HepG2 (cell line): Measurements from ENCODE around the gene DLG5. TPM values are rescaled to one million over a fixed set of nuclear protein-coding genes. Genes with fewer than 3 reads are reported as not detected.

Experiments
- HIVEP1 ChIP-seq: sonication (generic); formaldehyde crosslinking; IDR thresholded peaks from 2 replicates; pipeline ENCODE4 v1.4.0; 2020; ENCODE audit warnings: mild to moderate bottlenecking, missing genetic modification reagents
- HNRNPH1 ChIP-seq: fragments of 200-400 bp; formaldehyde crosslinking; optimal IDR thresholded peaks from 2 replicates; pipeline ENCODE3; 2017; ENCODE audit warnings: mild to moderate bottlenecking, low read depth, low read length
- IRX3 ChIP-seq: sonication (generic); formaldehyde crosslinking; IDR thresholded peaks from 2 replicates; pipeline ENCODE4 v1.8.1; 2023; ENCODE audit warnings: mild to moderate bottlenecking, low read depth, missing genetic modification reagents, borderline replicate concordance
- MAFG ChIP-seq: sonication (generic); formaldehyde crosslinking; IDR thresholded peaks from 2 replicates; pipeline ENCODE4 v1.5.1; 2020; ENCODE audit warnings: mild to moderate bottlenecking, missing genetic modification reagents
- MEF2D ChIP-seq: sonication (generic); formaldehyde crosslinking; IDR thresholded peaks from 2 replicates; pipeline ENCODE4 v1.5.1; 2020; ENCODE audit warnings: mild to moderate bottlenecking, missing genetic modification reagents
- MLLT10 ChIP-seq: sonication (generic); formaldehyde crosslinking; IDR thresholded peaks from 2 replicates; pipeline ENCODE4 v1.4.0; 2020; ENCODE audit warnings: missing genetic modification reagents
- RAD21 ChIP-seq: fragments of 450-650 bp; formaldehyde crosslinking; IDR thresholded peaks from 2 replicates; pipeline ENCODE4 v1.5.0; 2020; ENCODE audit warnings: mild to moderate bottlenecking
- REL ChIP-seq: sonication (generic); formaldehyde crosslinking; conservative IDR thresholded peaks from 2 replicates; pipeline ENCODE4 v1.8.0; 2022; ENCODE audit warnings: mild to moderate bottlenecking, missing genetic modification reagents, moderate library complexity
- ZBTB1 ChIP-seq: sonication (generic); formaldehyde crosslinking; IDR thresholded peaks from 2 replicates; pipeline ENCODE4 v1.4.0; 2020; ENCODE audit warnings: missing genetic modification reagents, borderline replicate concordance
- ZBTB20 ChIP-seq: sonication (generic); formaldehyde crosslinking; IDR thresholded peaks from 2 replicates; pipeline ENCODE4 v1.8.1; 2023; ENCODE audit warnings: missing genetic modification reagents, low read depth, mild to moderate bottlenecking, borderline replicate concordance
- ZNF354B ChIP-seq: sonication (generic); formaldehyde crosslinking; IDR thresholded peaks from 2 replicates; pipeline ENCODE4 v1.8.0; 2022; ENCODE audit warnings: mild to moderate bottlenecking, missing genetic modification reagents
- ZNF572 ChIP-seq: sonication (generic); formaldehyde crosslinking; IDR thresholded peaks from 2 replicates; pipeline ENCODE4 v1.5.1; 2020; ENCODE audit warnings: mild to moderate bottlenecking, missing genetic modification reagents
- ZNF709 ChIP-seq: sonication (generic); formaldehyde crosslinking; IDR thresholded peaks from 2 replicates; pipeline ENCODE4 v1.5.0; 2020; ENCODE audit warnings: mild to moderate bottlenecking, missing genetic modification reagents
- ZNF720 ChIP-seq: sonication (generic); formaldehyde crosslinking; IDR thresholded peaks from 2 replicates; pipeline ENCODE4 v1.4.0; 2020; ENCODE audit warnings: missing genetic modification reagents
- ZSCAN29 ChIP-seq: sonication (generic); formaldehyde crosslinking; conservative IDR thresholded peaks from 2 replicates; pipeline ENCODE4 v1.4.0; 2020; ENCODE audit warnings: mild to moderate bottlenecking, missing genetic modification reagents
- polyA plus RNA-seq, 8 experiments: library from polyadenylated mRNA; depleted of rRNA in 3 of 8; stranded (reverse) in 7 of 8; unstranded in 1 of 8; fragments of >200 nt; fragmentation: Illumina TruSeq in 4 of 8; extraction: Trizol in 4 of 8; gene quantifications; 2 replicates each; pipeline versions ENCODE4 v1.2.1 to v1.2.3, GENCODE V29; 2011 to 2016; ENCODE audit warnings: low read depth in 4 of 8, missing spikeins in 1 of 8, mixed read lengths in 1 of 8; ENCODE audit not compliant: insufficient read depth in 1 of 8
- total RNA-seq, 5 experiments: library from RNA; depleted of rRNA; stranded (reverse); fragments of >200 nt; fragmentation: Illumina TruSeq; extraction: Trizol; gene quantifications; 2 replicates each; pipeline ENCODE4 v1.2.3, GENCODE V29; 2016; ENCODE audit warnings: low read depth in 1 of 5
- TF ChIP-seq, protein P1 (sequence below): sonication (generic); formaldehyde crosslinking; IDR thresholded peaks from 2 replicates; pipeline ENCODE4 v1.8.0; 2022; ENCODE audit warnings: low read depth, missing genetic modification reagents
- TF ChIP-seq, protein P2 (sequence below): sonication (generic); formaldehyde crosslinking; IDR thresholded peaks from 2 replicates; pipeline ENCODE4 v1.9.0; 2021; ENCODE audit warnings: missing genetic modification reagents, borderline replicate concordance
- TF ChIP-seq, protein P3 (sequence below): sonication (generic); formaldehyde crosslinking; IDR thresholded peaks from 2 replicates; pipeline ENCODE4 v1.8.1; 2023; ENCODE audit warnings: mild to moderate bottlenecking, missing genetic modification reagents
- TF ChIP-seq, protein P4 (sequence below): conservative IDR thresholded peaks from 2 replicates; pipeline ENCODE4 v1.6.1; 2018; ENCODE audit warnings: missing genetic modification reagents
- TF ChIP-seq, protein P5 (sequence below): sonication (generic); formaldehyde crosslinking; IDR thresholded peaks from 2 replicates; pipeline ENCODE4 v1.4.0; 2020; ENCODE audit warnings: mild to moderate bottlenecking, missing genetic modification reagents
- TF ChIP-seq, protein P6 (sequence below): IDR thresholded peaks from 2 replicates; pipeline ENCODE4 v1.6.1; 2016; ENCODE audit warnings: missing compliant biosample characterization, missing genetic modification reagents, borderline replicate concordance

The DLG5 gene
- total and polyA plus RNA-seq, 2 of the 13 experiments (the other 11 are each of a cell fraction or from before 2014, with no cell fraction given): 15.5 to 18.2 TPM

DNA sequence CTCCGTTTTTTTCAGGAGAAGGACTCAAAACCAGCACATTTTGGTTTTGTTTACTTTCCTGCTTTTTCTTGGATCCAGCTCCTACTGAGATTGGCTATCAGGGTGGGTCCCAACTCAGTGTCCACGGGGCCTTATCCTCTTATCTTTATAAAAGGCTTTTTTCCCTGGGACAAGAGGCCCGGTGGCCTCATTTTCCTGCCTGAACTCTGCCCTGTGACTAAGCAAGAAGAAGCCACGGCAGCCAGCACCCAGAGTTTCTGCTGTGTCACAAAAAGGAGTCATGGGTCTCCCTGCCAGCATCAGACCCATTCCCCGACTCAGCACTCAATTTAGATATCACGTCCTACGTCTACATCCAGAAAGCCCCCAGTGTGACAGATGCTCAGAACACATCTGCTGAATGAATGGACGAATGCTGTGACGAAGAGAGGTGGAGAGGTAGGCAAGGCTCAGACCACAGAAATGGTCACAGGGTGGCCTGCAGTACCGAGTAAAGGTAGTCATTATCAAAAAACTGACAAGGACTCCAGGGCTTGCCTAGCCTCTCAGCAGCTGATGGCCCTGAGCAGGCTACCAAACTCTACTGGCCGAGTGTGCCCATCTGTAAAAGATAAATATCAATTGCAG lies 16.7 kb downstream of the DLG5 start (continued):
- TF ChIP-seq, protein P1, sequence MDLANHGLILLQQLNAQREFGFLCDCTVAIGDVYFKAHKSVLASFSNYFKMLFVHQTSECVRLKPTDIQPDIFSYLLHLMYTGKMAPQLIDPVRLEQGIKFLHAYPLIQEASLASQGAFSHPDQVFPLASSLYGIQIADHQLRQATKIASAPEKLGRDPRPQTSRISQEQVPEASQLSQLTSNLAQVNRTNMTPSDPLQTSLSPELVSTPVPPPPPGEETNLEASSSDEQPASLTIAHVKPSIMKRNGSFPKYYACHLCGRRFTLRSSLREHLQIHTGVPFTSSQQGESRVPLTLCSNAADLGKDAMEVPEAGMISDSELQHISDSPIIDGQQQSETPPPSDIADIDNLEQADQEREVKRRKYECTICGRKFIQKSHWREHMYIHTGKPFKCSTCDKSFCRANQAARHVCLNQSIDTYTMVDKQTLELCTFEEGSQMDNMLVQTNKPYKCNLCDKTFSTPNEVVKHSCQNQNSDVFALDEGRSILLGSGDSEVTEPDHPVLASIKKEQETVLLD (CRISPR knock-in tag): no peak
- no peak for TF ChIP-seq RAD21
- TF ChIP-seq, protein P2, sequence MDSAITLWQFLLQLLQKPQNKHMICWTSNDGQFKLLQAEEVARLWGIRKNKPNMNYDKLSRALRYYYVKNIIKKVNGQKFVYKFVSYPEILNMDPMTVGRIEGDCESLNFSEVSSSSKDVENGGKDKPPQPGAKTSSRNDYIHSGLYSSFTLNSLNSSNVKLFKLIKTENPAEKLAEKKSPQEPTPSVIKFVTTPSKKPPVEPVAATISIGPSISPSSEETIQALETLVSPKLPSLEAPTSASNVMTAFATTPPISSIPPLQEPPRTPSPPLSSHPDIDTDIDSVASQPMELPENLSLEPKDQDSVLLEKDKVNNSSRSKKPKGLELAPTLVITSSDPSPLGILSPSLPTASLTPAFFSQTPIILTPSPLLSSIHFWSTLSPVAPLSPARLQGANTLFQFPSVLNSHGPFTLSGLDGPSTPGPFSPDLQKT (CRISPR knock-in tag): no peak
- no peak for TF ChIP-seq MLLT10 (CRISPR knock-in tag)
- peak; percentile 83 for TF ChIP-seq MEF2D (CRISPR knock-in tag)
- TF ChIP-seq MAFG (CRISPR knock-in tag): peak; percentile 99
- TF ChIP-seq ZSCAN29: no peak
- no peak for TF ChIP-seq IRX3 (CRISPR knock-in tag)
- TF ChIP-seq, protein P3, sequence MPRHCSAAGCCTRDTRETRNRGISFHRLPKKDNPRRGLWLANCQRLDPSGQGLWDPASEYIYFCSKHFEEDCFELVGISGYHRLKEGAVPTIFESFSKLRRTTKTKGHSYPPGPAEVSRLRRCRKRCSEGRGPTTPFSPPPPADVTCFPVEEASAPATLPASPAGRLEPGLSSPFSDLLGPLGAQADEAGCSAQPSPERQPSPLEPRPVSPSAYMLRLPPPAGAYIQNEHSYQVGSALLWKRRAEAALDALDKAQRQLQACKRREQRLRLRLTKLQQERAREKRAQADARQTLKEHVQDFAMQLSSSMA (CRISPR knock-in tag): no peak
- no peak for TF ChIP-seq HNRNPH1
- TF ChIP-seq ZBTB1: no peak
- TF ChIP-seq REL (CRISPR knock-in tag): no peak
- TF ChIP-seq ZNF354B (CRISPR knock-in tag): no peak
- TF ChIP-seq, protein P4, sequence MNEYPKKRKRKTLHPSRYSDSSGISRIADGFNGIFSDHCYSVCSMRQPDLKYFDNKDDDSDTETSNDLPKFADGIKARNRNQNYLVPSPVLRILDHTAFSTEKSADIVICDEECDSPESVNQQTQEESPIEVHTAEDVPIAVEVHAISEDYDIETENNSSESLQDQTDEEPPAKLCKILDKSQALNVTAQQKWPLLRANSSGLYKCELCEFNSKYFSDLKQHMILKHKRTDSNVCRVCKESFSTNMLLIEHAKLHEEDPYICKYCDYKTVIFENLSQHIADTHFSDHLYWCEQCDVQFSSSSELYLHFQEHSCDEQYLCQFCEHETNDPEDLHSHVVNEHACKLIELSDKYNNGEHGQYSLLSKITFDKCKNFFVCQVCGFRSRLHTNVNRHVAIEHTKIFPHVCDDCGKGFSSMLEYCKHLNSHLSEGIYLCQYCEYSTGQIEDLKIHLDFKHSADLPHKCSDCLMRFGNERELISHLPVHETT (CRISPR knock-in tag): 0 out of 2 replicates have a peak, but pooled peaks have one; percentile 52
- no peak for TF ChIP-seq ZNF720 (CRISPR knock-in tag)
- TF ChIP-seq ZNF709 (CRISPR knock-in tag): no peak
- TF ChIP-seq ZNF572 (CRISPR knock-in tag): 0 out of 2 replicates have a peak, but pooled peaks have one; percentile 37
- TF ChIP-seq HIVEP1 (CRISPR knock-in tag): no peak
- peak; percentile 70; the same call in 1 of the 2 replicates for TF ChIP-seq ZBTB20 (CRISPR knock-in tag)
- TF ChIP-seq, protein P5, sequence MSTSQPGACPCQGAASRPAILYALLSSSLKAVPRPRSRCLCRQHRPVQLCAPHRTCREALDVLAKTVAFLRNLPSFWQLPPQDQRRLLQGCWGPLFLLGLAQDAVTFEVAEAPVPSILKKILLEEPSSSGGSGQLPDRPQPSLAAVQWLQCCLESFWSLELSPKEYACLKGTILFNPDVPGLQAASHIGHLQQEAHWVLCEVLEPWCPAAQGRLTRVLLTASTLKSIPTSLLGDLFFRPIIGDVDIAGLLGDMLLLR (CRISPR knock-in tag): no peak
- TF ChIP-seq, protein P6, sequence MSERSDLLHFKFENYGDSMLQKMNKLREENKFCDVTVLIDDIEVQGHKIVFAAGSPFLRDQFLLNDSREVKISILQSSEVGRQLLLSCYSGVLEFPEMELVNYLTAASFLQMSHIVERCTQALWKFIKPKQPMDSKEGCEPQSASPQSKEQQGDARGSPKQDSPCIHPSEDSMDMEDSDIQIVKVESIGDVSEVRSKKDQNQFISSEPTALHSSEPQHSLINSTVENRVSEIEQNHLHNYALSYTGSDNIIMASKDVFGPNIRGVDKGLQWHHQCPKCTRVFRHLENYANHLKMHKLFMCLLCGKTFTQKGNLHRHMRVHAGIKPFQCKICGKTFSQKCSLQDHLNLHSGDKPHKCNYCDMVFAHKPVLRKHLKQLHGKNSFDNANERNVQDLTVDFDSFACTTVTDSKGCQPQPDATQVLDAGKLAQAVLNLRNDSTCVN: no peak
